Endothelial cell of umbilical vein (primary cell): ENCODE results near the gene EFCAB5. TPM values are rescaled to one million over a fixed set of nuclear protein-coding genes. Genes with fewer than 3 reads are reported as not detected.

ENCODE experiments used
- BruUV-seq: library from RNA; stranded (reverse); fragments of 400-500 nt; replicated peaks from 2 replicates; lab custom pipeline; 2021; lab: Mats Ljungman, UMichigan
- CTCF ChIA-PET: fragments of 300-600, 350-600 bp; sonication (Branson Sonifier 250); formaldehyde crosslinking; loops from one replicate; lab custom pipeline; 2021; ENCODE audit warnings: antibody characterized with exemption, inconsistent platforms; lab: Charles Lee
- POLR2A ChIA-PET: fragments of 300-600, 350-600 bp; sonication (Branson Sonifier 250); formaldehyde crosslinking; loops from one replicate; lab custom pipeline; 2021; ENCODE audit warnings: antibody characterized with exemption, inconsistent platforms; lab: Charles Lee
- DNase-seq: peaks from one replicate; pipeline ENCODE4 v3.0.0-alpha.2; 2011; ENCODE audit warnings: low read depth, low spot score
- FAIRE-seq: peaks from 2 replicates; lab custom pipeline; 2011; peaks lifted over from hg19 to GRCh38; lab: Jason Lieb, UNC
- H2AFZ ChIP-seq: 2 replicates; pipeline ENCODE4 v1.6.0; 2012; ENCODE audit warnings: low read depth, low read length, control low read depth, inconsistent platforms
- H3K27ac ChIP-seq: 2 replicates; pipeline ENCODE4 v1.5.1; 2011; ENCODE audit warnings: low read depth, mild to moderate bottlenecking, control low read depth, low read length, moderate library complexity; ENCODE audit not compliant: insufficient read depth
- H3K27me3 ChIP-seq, 2 experiments: 2 replicates each; pipeline versions ENCODE4 v1.6.0 to v1.6.1; 2011; ENCODE audit warnings: low read length in 2 of 2, mixed read lengths in 1 of 2; ENCODE audit not compliant: control insufficient read depth in 2 of 2, insufficient read depth in 2 of 2
- H3K36me3 ChIP-seq, 2 experiments: 2 replicates in 1 of 2; 3 replicates in 1 of 2; pipeline ENCODE4 v1.5.1; 2011; ENCODE audit warnings: low read length in 2 of 2, mild to moderate bottlenecking in 1 of 2, moderate library complexity in 1 of 2; ENCODE audit not compliant: control insufficient read depth in 2 of 2, insufficient read depth in 2 of 2; ENCODE audit errors: extremely low read depth in 1 of 2
- H3K4me1 ChIP-seq: 3 replicates; pipeline ENCODE4 v1.5.1; 2011; ENCODE audit warnings: mild to moderate bottlenecking, low read length; ENCODE audit not compliant: control insufficient read depth, insufficient read depth; ENCODE audit errors: extremely low read depth
- H3K4me2 ChIP-seq: 2 replicates; pipeline ENCODE4 v1.6.1; 2011; ENCODE audit warnings: low read length, control low read depth, mixed read lengths; ENCODE audit not compliant: insufficient read depth
- H3K4me3 ChIP-seq, 3 experiments: fragments of 200-600 bp in 1 of 3; sonication (generic), shearing (Covaris generic) in 1 of 3; replicated peaks in 1 of 3; 2 replicates each; pipeline ENCODE4 v1.5.1; 2011 to 2016; ENCODE audit warnings: control low read depth in 3 of 3, low read length in 3 of 3, mild to moderate bottlenecking in 2 of 3, inconsistent platforms in 1 of 3, low read depth in 1 of 3, moderate library complexity in 1 of 3; ENCODE audit not compliant: insufficient read depth in 1 of 3
- H3K79me2 ChIP-seq: 2 replicates; pipeline ENCODE4 v1.6.0; 2012; ENCODE audit warnings: low read length, inconsistent platforms; ENCODE audit not compliant: control insufficient read depth, insufficient read depth
- H3K9ac ChIP-seq: replicated peaks from 2 replicates; pipeline ENCODE3; 2011; ENCODE audit warnings: low read length, control low read depth; ENCODE audit not compliant: insufficient read depth; ENCODE audit errors: extremely low read depth
- H3K9me1 ChIP-seq: replicated peaks from 3 replicates; pipeline ENCODE4 v1.6.0; 2011; ENCODE audit warnings: mild to moderate bottlenecking, low read length; ENCODE audit not compliant: control insufficient read depth, insufficient read depth; ENCODE audit errors: extremely low read depth
- H3K9me3 ChIP-seq: replicated peaks from 2 replicates; pipeline ENCODE4 v1.5.1; 2012; ENCODE audit warnings: low read length, inconsistent platforms; ENCODE audit not compliant: control insufficient read depth, insufficient read depth
- H4K20me1 ChIP-seq: replicated peaks from 2 replicates; pipeline ENCODE3; 2011; ENCODE audit warnings: mild to moderate bottlenecking, low read length; ENCODE audit not compliant: control insufficient read depth, insufficient read depth; ENCODE audit errors: extremely low read depth
- CTCF ChIP-seq, 2 donors: IDR thresholded peaks; 1 replicate in 1 of 2; 2 replicates in 1 of 2; pipeline ENCODE4 v1.5.1; 2011; ENCODE audit warnings: low read length in 2 of 2, mild to moderate bottlenecking in 2 of 2, moderate library complexity in 2 of 2, control low read depth in 1 of 2, inconsistent platforms in 1 of 2, low read depth in 1 of 2; ENCODE audit not compliant: insufficient read depth in 1 of 2; ENCODE audit errors: extremely low read depth in 1 of 2
- EZH2 ChIP-seq: IDR thresholded peaks from 2 replicates; pipeline ENCODE4 v1.6.1; 2012; ENCODE audit warnings: borderline replicate concordance, low read depth, mild to moderate bottlenecking, moderate library complexity, low read length, inconsistent platforms; ENCODE audit not compliant: severe bottlenecking
- FOS ChIP-seq: IDR thresholded peaks from 2 replicates; pipeline ENCODE4 v1.6.1; 2011; ENCODE audit warnings: mild to moderate bottlenecking, low read length, moderate library complexity, borderline replicate concordance; ENCODE audit not compliant: insufficient read depth
- GATA2 ChIP-seq: IDR thresholded peaks from 2 replicates; pipeline ENCODE4 v1.7.0; 2011; ENCODE audit warnings: low read depth, mild to moderate bottlenecking, moderate library complexity, mixed read lengths, low read length; ENCODE audit not compliant: insufficient read length, insufficient read depth
- JUN ChIP-seq: IDR thresholded peaks from 2 replicates; pipeline ENCODE4 v1.6.1; 2011; ENCODE audit warnings: borderline replicate concordance, low read depth; ENCODE audit not compliant: insufficient read length, insufficient read depth
- MYC ChIP-seq: IDR thresholded peaks from one replicate; pipeline ENCODE4 v1.6.1; 2011; ENCODE audit warnings: mild to moderate bottlenecking, low read depth, low read length
- POLR2A ChIP-seq: IDR thresholded peaks from 2 replicates; pipeline ENCODE4 v1.6.1; 2012; ENCODE audit warnings: low read depth, mild to moderate bottlenecking, control low read depth, low read length
- POLR2AphosphoS5 ChIP-seq: IDR thresholded peaks from 2 replicates; pipeline ENCODE4 v1.6.1; 2012; ENCODE audit warnings: low read depth, mild to moderate bottlenecking, control low read depth, low read length, moderate library complexity; ENCODE audit not compliant: insufficient read depth
- dilution Hi-C: fragments of 300-500 bp; cut with MboI; formaldehyde crosslinking; loops from one replicate; pipeline ENCODE4 v1.15.0; 2019; ENCODE audit warnings: low sequenced_read_pairs; ENCODE audit not compliant: extremely low pct_ligation_motif_present
- intact Hi-C: fragments of 100-400 bp; cut with micrococcal nuclease; formaldehyde crosslinking; loops from one replicate; pipeline ENCODE4 v1.10.0; 2022
- polyA plus RNA-seq, 4 experiments: library from polyadenylated mRNA; depleted of rRNA in 3 of 4; stranded (reverse) in 3 of 4; unstranded in 1 of 4; fragments of >200 nt; gene quantifications; 2 replicates each; pipeline versions ENCODE4 v1.2.1 to v1.2.3, GENCODE V29; 2011 to 2012; ENCODE audit warnings: missing spikeins in 1 of 4
- total RNA-seq: library from RNA; stranded (reverse); gene quantifications from 2 replicates; pipeline ENCODE4 v1.2.3, GENCODE V29; 2021
- TF ChIP-seq, protein P1 (sequence below): IDR thresholded peaks from 2 replicates; pipeline ENCODE4 v1.6.1; 2011; ENCODE audit not compliant: insufficient read depth, insufficient read length

EFCAB5 gene
- total and polyA plus RNA-seq, 2 donors (not counting 3 experiments of a cell fraction or from before 2014, with no cell fraction given): 0.04 to 0.40 TPM

- Histone ChIP-seq H4K20me1 (no peaks in the 10 kb centered on the region), H3K4me2 (no peak overlapping the region), H2AFZ (no peak overlapping the region), H3K4me3 (no peak overlapping the region), H3K36me3 (no peaks in the 10 kb centered on the region), H3K9me3 (no peaks in the 10 kb centered on the region), H3K4me1 (no peaks in the 10 kb centered on the region), H3K79me2 (no peaks in the 10 kb centered on the region), H3K27me3 (peaks cover 1 to 6% of the 10 kb centered on the region in 2 experiments), H3K9ac (no peak overlapping the region), H3K27ac (no peak overlapping the region), H3K9me1 (no peaks in the 10 kb centered on the region)
- DNase-seq (no peak), FAIRE-seq (no peak)
- intact Hi-C loops (no loop called here), dilution Hi-C loops (no loop called here)
- ChIA-PET POLR2A (no interaction called here), CTCF (interaction anchor here (2.2 kb wide), 1 partner anchor 52 kb away, joined by 10 read pairs; no protein-coding TSS in a partner anchor)
- BruUV-seq: no TSS peak
- TF ChIP-seq JUN (no peak), POLR2A (no peak), GATA2 (no peak), EZH2 (no peak), FOS (no peak), POLR2AphosphoS5 (no peak), CTCF (IDR thresholded peaks at IDR 0.05; ENCODE audit: extremely low read depth in 1 of 2, insufficient read depth in 1 of 2, low read depth in 1 of 2, low read length in 2 of 2) (no peak), MYC (no peak)
- TF ChIP-seq, protein P1, sequence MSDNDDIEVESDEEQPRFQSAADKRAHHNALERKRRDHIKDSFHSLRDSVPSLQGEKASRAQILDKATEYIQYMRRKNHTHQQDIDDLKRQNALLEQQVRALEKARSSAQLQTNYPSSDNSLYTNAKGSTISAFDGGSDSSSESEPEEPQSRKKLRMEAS: no peak
These were observed 100.1 kb downstream of the EFCAB5 start for GRCh38 chr17:30041551-30041950.
